Liver (tissue), 3 donors: ENCODE data around the gene PLCG2.

Experiments used
- CTCF ChIP-seq: fragments of 150-350 bp; IDR thresholded peaks from 2 replicates; pipeline ENCODE4 v1.5.1; 2017; ENCODE audit warnings: improper control_type of control experiment, low read depth, low read length; ENCODE audit not compliant: missing input control
- SP1 ChIP-seq: IDR thresholded peaks from 2 replicates; pipeline ENCODE4 v1.6.1; 2018; ENCODE audit warnings: antibody characterized with exemption, mild to moderate bottlenecking
- donor health status: healthy.
- donor health status: healthy.

- TF ChIP-seq CTCF (no peak), SP1 (no peak)
These were observed 85.7 kb downstream of the PLCG2 start for GRCh38 chr16:81864646-81865382.
